Stimulated activated CD8-positive, alpha-beta memory T cell treated with anti-CD3 and anti-CD28 coated beads, Interleukin-4, amount 100 ng/mL, for 48 hours (primary cell): ENCODE data around the gene DTWD2.
"Not testable (repeated sequence)": the region's sequence is repeated elsewhere in the genome, so short reads cannot be mapped to it uniquely, and the experiment has no call there.

ENCODE experiments used
- DNase-seq: peaks from one replicate; pipeline ENCODE4 v3.0.0-alpha.2; 2020

DTWD2 gene

GRCh38 chr5:118862596-118862995, 125.8 kb downstream of the DTWD2 start:
- DNase-seq: no peak

GRCh38 chr5:118857700-118858099, 130.6 kb downstream of the DTWD2 start:
- no peak for DNase-seq

- no peak for DNase-seq
These were observed 133.5 kb downstream of the DTWD2 start for GRCh38 chr5:118854819-118855218.

- DNase-seq: not testable (repeated sequence)
These were observed 136.6 kb downstream of the DTWD2 start for GRCh38 chr5:118851785-118852184.

GRCh38 chr5:118849507-118849906, 138.8 kb downstream of the DTWD2 start:
- DNase-seq: not testable (repeated sequence)

GRCh38 chr5:118844351-118844750, 144.0 kb downstream of the DTWD2 start:
- no peak for DNase-seq

- DNase-seq: no peak
These were observed 153.6 kb downstream of the DTWD2 start for GRCh38 chr5:118834710-118835109.

- no peak for DNase-seq
These were observed 155.4 kb downstream of the DTWD2 start for GRCh38 chr5:118832974-118833373.

- no peak for DNase-seq
These were observed 163.1 kb downstream of the DTWD2 start for GRCh38 chr5:118825226-118825625.

GRCh38 chr5:118818604-118819003, 169.7 kb downstream of the DTWD2 start:
- DNase-seq: no peak

GRCh38 chr5:118808441-118808840, 179.9 kb downstream of the DTWD2 start:
- no peak for DNase-seq

- no peak for DNase-seq
These were observed 181.8 kb downstream of the DTWD2 start for GRCh38 chr5:118806571-118806970.

GRCh38 chr5:118802335-118802734, 186.0 kb downstream of the DTWD2 start:
- no peak for DNase-seq

GRCh38 chr5:118796081-118796480, 192.3 kb downstream of the DTWD2 start:
- DNase-seq: no peak

- DNase-seq: no peak
These were observed 194.1 kb downstream of the DTWD2 start for GRCh38 chr5:118794281-118794680.

GRCh38 chr5:118793652-118794051, 194.7 kb downstream of the DTWD2 start:
- DNase-seq: no peak

GRCh38 chr5:118793091-118793490, 195.3 kb downstream of the DTWD2 start:
- DNase-seq: no peak

GRCh38 chr5:118791926-118792734, 196.2 kb downstream of the DTWD2 start:
- no peak for DNase-seq

- DNase-seq: no peak
These were observed 199.0 kb downstream of the DTWD2 start for GRCh38 chr5:118789366-118789765.

GRCh38 chr5:118788351-118788750, 200.0 kb downstream of the DTWD2 start:
- no peak for DNase-seq
